Glutamatergic neuron (in vitro differentiated cells): ENCODE results near the gene FUCA2. TPM values are rescaled to one million over a fixed set of nuclear protein-coding genes. Genes with fewer than 3 reads are reported as not detected.

ENCODE experiments used
- DNase-seq: peaks from one replicate; pipeline ENCODE4 v3.0.0; 2022
- H3K27ac Mint-ChIP-seq: one replicate; pipeline ENCODE4 v1.8.0; 2020; ENCODE audit warnings: mild to moderate bottlenecking, mixed read lengths, inconsistent platforms; ENCODE audit not compliant: unreplicated experiment
- H3K27me3 Mint-ChIP-seq: one replicate; pipeline ENCODE4 v1.8.0; 2020; ENCODE audit warnings: mild to moderate bottlenecking, moderate library complexity, mixed read lengths, inconsistent platforms; ENCODE audit not compliant: unreplicated experiment
- H3K36me3 Mint-ChIP-seq: one replicate; pipeline ENCODE4 v1.8.0; 2020; ENCODE audit warnings: mild to moderate bottlenecking, mixed read lengths, inconsistent platforms; ENCODE audit not compliant: unreplicated experiment
- H3K4me1 Mint-ChIP-seq: one replicate; pipeline ENCODE4 v1.8.0; 2020; ENCODE audit warnings: mild to moderate bottlenecking, low read depth, mixed read lengths, inconsistent platforms; ENCODE audit not compliant: unreplicated experiment
- H3K4me3 Mint-ChIP-seq: one replicate; pipeline ENCODE4 v1.8.0; 2020; ENCODE audit warnings: mild to moderate bottlenecking, mixed read lengths, inconsistent platforms; ENCODE audit not compliant: unreplicated experiment
- H3K9me3 Mint-ChIP-seq: one replicate; pipeline ENCODE4 v1.8.0; 2020; ENCODE audit warnings: mild to moderate bottlenecking, moderate library complexity, mixed read lengths, inconsistent platforms; ENCODE audit not compliant: unreplicated experiment
- CTCF ChIP-seq: fragments of 200-600 bp; sonication (generic); IDR thresholded peaks from one replicate; pipeline ENCODE4 v1.5.0; 2021; ENCODE audit not compliant: partially characterized antibody, unreplicated experiment
- total RNA-seq: library from RNA; stranded (reverse); fragmentation: NEBNext Ultra II Directional; extraction: Animal tissue kit (Norgen Biotek cat#: 25700); gene quantifications from one replicate; pipeline ENCODE4 v1.2.1, GENCODE V29; 2021; ENCODE audit not compliant: unreplicated experiment

FUCA2 gene
- total RNA-seq, 1 donor from 2014 or later: 19.2 TPM

DNA sequence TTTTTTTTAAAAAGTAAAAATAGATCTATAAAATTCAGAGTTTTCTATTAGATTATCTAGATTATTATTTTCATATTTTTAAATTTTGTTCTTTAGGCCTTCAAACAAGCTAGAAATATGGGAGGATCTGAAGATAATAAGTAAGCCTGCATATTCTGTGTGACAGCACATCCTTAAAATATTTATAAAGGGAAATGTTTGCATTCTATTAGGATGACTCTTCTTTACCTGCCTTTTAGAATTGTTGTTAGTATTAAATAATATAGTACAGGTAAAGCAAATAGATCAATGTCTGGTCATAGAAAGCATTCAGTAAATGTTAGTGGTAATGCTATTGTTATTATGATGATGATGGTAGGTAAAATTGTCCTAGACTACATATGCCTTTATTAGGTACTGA lies 43.5 kb downstream of the FUCA2 start:
- no peak for TF ChIP-seq CTCF
- DNase-seq: no peak
- no peak overlapping the region for H3K4me3 Mint-ChIP-seq
- peaks cover 2% of the 10 kb centered on the region for H3K9me3 Mint-ChIP-seq
- H3K27ac Mint-ChIP-seq: no peak overlapping the region
- no peaks in the 10 kb centered on the region for H3K36me3 Mint-ChIP-seq
- H3K4me1 Mint-ChIP-seq: no peaks in the 10 kb centered on the region
- peaks cover 4% of the 10 kb centered on the region for H3K27me3 Mint-ChIP-seq

DNA sequence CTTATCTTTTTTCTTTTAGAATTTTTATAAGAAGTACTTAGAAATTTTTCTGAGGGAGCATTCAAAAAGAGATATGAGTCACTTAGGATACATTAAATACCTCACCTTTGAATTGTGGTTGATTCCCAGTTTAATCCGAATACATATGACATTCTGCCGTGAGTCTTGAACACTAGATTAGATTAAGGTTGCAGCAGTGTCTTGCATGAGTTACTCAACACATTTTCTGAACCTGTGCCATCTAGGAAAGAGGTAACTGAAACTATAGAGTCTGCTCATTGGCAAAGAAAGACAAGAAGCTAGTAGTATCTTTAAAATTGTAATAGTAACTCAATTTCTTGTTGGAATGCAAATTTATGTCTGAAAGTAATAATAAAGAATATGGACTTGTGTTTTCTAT lies 46.0 kb downstream of the FUCA2 start:
- DNase-seq: no peak
- Mint-ChIP-seq H3K9me3 (peaks cover 2% of the 10 kb centered on the region), H3K4me1 (peaks cover 2% of the 10 kb centered on the region), H3K4me3 (no peak overlapping the region), H3K27ac (no peak overlapping the region), H3K36me3 (no peaks in the 10 kb centered on the region), H3K27me3 (peaks cover 4% of the 10 kb centered on the region)
- no peak for TF ChIP-seq CTCF

DNA sequence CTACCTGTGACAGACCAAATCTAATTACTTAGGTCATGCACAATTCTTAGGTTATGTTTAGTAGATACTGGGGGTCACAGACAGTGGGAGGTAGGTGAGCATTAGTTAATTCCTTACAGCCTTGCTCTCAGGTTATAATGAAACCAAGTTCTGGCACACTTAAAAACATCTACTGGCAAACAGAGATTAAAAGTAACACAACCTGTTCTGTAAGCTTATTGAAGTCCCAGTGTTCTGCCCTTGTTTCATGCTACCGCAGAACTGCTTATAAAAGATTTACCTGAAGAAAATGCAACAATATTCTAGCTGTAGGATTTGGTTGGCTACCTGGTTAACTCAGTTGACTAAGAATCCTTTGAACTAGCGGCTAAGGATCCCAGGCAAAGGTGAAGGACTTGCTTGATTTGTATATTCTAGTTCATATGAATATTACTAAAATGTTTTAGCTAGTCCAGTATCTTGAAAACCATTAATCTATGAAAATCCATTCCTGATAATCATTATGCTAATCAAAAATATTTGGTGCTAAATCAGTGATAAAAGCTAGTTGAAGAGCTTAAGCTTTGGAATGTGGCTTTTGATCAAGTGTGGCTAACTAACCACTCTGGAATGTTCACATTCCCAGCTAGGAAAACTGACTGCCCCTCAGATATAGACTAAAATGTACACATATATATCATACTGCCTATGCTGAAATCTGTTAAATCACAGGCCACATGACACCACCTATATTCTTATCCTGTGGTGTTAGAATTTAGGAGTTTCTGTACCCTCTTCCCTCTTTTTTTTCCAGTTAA lies 53.8 kb downstream of the FUCA2 start:
- TF ChIP-seq CTCF: no peak
- H3K4me3 Mint-ChIP-seq: no peak overlapping the region
- no peaks in the 10 kb centered on the region for H3K36me3 Mint-ChIP-seq
- H3K27me3 Mint-ChIP-seq: no peaks in the 10 kb centered on the region
- no peaks in the 10 kb centered on the region for H3K9me3 Mint-ChIP-seq
- H3K4me1 Mint-ChIP-seq: peaks cover 2% of the 10 kb centered on the region
- H3K27ac Mint-ChIP-seq: no peak overlapping the region
- DNase-seq: no peak

GRCh38 chr6:143451531-143451930 lies 60.0 kb downstream of the FUCA2 start:
- Mint-ChIP-seq H3K27ac (no peak overlapping the region), H3K4me3 (peak overlapping the region; percentile 98), H3K27me3 (peaks cover 8% of the 10 kb centered on the region), H3K4me1 (peaks cover 5% of the 10 kb centered on the region), H3K36me3 (no peaks in the 10 kb centered on the region), H3K9me3 (peaks cover 4% of the 10 kb centered on the region)
- DNase-seq: no peak
- no peak for TF ChIP-seq CTCF
